Stimulated activated memory B cell treated with anti-CD40 and anti-IgM and Interleukin-4, amounts not matched to agents 10 μg/mL and 1 μg/mL and 100 μg/mL, for 72 hours (primary cell): ENCODE measurements around the gene TYW1.
"Not testable (repeated sequence)": the region's sequence is repeated elsewhere in the genome, so short reads cannot be mapped to it uniquely, and the experiment has no call there.

ENCODE experiments used
- ATAC-seq: fragments of 150-1000 bp; cut with Tn5 transposase; 2 replicates; pipeline ENCODE4 v1.10.0; 2021
- H3K27ac Mint-ChIP-seq: one replicate; pipeline ENCODE4 v1.8.0; 2022; ENCODE audit warnings: mild to moderate bottlenecking, mixed read lengths
- H3K27me3 Mint-ChIP-seq: one replicate; pipeline ENCODE4 v1.8.0; 2022; ENCODE audit warnings: mixed read lengths
- H3K36me3 Mint-ChIP-seq: one replicate; pipeline ENCODE4 v1.8.0; 2022; ENCODE audit warnings: mixed read lengths
- H3K4me1 Mint-ChIP-seq: one replicate; pipeline ENCODE4 v1.8.0; 2022; ENCODE audit warnings: mixed read lengths
- H3K4me3 Mint-ChIP-seq: one replicate; pipeline ENCODE4 v1.8.0; 2022; ENCODE audit warnings: mild to moderate bottlenecking, moderate library complexity, mixed read lengths
- H3K9me3 Mint-ChIP-seq: one replicate; pipeline ENCODE4 v1.8.0; 2022; ENCODE audit warnings: mixed read lengths

TYW1 gene

DNA sequence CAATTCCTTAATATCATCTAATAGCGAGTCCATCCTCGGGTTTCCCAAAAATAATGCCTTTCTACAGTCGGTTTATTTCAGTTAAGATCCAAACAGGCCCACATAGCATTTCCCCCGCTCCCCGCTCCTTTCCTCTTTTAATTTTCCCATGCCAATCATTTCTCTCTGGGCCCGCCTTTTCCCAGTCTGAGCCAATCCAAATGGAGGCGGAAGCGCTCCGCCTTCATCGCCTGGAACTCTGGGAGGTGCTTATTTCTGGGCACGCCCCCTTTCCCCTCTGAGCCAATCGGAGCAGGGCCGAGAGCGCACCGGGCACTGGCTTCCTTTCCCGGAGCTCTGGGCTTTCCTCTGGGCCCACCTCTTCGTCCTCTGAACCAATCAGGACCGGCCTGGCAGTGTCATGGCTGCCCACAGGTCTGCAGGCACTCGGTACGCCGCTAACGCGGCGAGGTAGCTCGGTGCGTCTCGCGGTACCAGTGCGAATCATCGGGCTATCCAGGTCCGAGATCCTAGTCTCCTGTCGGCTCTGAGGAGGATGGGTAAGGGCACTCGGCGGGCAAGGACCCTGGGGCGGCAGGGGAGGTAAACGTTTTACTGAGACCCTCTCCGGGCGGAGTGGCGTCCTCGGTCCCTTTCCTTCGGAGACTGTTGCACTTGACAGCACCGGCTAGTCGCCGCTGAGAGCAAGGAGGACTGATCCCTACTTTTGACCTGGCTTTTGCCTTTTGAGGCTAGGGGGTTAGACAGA lies at the start of gene TYW1:
Gene TYW1 (plus strand): TSS at position 390 of the 748 bp plus-strand sequence. CDS start 146 bp downstream, at position 536.
- peaks cover 13% of the 10 kb centered on the region for H3K4me1 Mint-ChIP-seq
- not testable (repeated sequence) for H3K27me3 Mint-ChIP-seq, H3K9me3 Mint-ChIP-seq
- peaks cover 12% of the 10 kb centered on the region for H3K36me3 Mint-ChIP-seq
- peak within 1 kb of the TSS; percentile 99 for H3K4me3 Mint-ChIP-seq
- ATAC-seq = peak; percentile 97
- H3K27ac Mint-ChIP-seq = peak within 1 kb of the TSS; percentile 99

DNA sequence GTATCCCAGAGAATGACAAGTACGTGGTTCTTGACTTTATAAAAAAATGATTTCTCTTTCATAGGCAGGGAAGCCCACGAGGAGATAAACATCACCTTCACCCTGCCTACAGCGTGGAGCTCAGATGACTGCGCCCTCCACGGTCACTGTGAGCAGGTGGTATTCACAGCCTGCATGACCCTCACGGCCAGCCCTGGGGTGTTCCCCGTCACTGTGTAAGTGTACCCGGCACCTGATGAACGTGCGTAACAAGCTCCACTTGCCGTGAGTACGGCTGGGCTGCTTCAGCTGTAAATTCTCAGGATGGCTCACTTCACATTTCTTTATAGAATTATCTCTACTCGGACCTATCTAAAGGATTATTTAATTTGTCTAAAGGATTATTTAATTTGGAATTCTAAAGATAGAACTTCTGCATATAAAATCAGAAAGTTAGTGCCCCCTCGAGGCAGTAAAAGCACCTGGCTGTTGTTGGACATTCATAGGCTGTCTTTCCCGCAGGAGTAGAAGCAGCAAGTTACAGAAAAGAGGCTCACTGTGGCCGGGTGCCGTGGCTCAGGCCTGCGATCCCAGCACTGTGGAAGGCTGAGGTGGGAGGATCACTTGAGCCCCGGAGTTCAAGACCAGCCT lies 48.0 kb upstream of the TYW1 start:
- H3K4me3 Mint-ChIP-seq = no peak overlapping the region
- no peak overlapping the region for H3K27ac Mint-ChIP-seq
- no peaks in the 10 kb centered on the region for H3K9me3 Mint-ChIP-seq
- ATAC-seq = no peak
- peaks cover 11% of the 10 kb centered on the region for H3K4me1 Mint-ChIP-seq
- H3K36me3 Mint-ChIP-seq = peaks cover 39% of the 10 kb centered on the region
- no peaks in the 10 kb centered on the region for H3K27me3 Mint-ChIP-seq

DNA sequence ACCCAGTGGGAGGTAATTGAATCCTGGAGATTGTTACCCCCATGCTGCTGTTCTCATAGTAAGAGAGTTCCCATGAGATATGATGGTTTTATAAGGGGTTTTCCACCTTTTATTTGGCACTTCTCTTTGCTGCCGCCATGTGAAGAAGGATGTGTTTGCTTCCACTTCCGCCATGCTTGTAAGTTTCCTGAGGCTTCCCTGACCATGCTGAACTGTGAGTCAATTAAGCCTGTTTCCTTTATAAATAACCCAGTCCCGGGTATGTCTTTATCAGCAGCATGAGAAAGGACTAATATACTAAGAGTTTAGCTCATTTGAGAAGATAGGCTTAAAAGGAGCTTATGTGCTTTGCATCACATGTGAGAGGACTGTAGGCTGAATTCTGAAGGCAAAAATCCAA lies 46.3 kb upstream of the TYW1 start:
- Mint-ChIP-seq H3K36me3 (peaks cover 34% of the 10 kb centered on the region), H3K27ac (no peak overlapping the region), H3K4me1 (peaks cover 11% of the 10 kb centered on the region), H3K9me3 (no peaks in the 10 kb centered on the region), H3K4me3 (no peak overlapping the region), H3K27me3 (no peaks in the 10 kb centered on the region)
- ATAC-seq = no peak

- no peak overlapping the region for H3K27ac Mint-ChIP-seq
- ATAC-seq = no peak
- H3K4me1 Mint-ChIP-seq = peaks cover 11% of the 10 kb centered on the region
- no peaks in the 10 kb centered on the region for H3K27me3 Mint-ChIP-seq
- no peaks in the 10 kb centered on the region for H3K9me3 Mint-ChIP-seq
- H3K36me3 Mint-ChIP-seq = peaks cover 37% of the 10 kb centered on the region
- H3K4me3 Mint-ChIP-seq = no peak overlapping the region
These were observed 45.9 kb upstream of the TYW1 start for GRCh38 chr7:66950763-66951162.

GRCh38 chr7:66952343-66953043 lies 44.1 kb upstream of the TYW1 start:
- Mint-ChIP-seq H3K27me3 (no peaks in the 10 kb centered on the region), H3K4me3 (no peak overlapping the region), H3K9me3 (no peaks in the 10 kb centered on the region), H3K36me3 (peaks cover 48% of the 10 kb centered on the region), H3K27ac (peak overlapping the region; percentile 38), H3K4me1 (peaks cover 11% of the 10 kb centered on the region)
- ATAC-seq = no peak

DNA sequence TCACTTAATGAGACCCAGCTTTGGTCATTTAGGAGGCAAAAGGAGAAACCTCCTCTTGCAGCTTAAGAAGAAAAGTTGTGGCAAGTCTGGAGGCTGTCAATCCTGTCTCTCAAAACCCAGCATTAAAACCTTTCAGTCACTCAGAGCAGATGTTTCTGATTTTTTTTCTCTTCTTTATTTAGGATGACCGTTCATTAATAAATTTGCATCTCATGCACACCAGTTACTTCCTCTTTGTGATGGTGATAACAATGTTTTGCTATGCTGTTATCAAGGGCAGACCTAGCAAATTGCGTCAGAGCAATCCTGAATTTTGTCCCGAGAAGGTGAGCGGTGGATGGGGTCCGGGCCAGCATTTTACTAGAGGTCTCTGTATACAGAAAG lies 43.6 kb upstream of the TYW1 start:
- Mint-ChIP-seq H3K4me1 (peaks cover 11% of the 10 kb centered on the region), H3K27me3 (no peaks in the 10 kb centered on the region), H3K4me3 (no peak overlapping the region), H3K9me3 (no peaks in the 10 kb centered on the region), H3K27ac (peak overlapping the region; percentile 38), H3K36me3 (peaks cover 53% of the 10 kb centered on the region)
- ATAC-seq = no peak

DNA sequence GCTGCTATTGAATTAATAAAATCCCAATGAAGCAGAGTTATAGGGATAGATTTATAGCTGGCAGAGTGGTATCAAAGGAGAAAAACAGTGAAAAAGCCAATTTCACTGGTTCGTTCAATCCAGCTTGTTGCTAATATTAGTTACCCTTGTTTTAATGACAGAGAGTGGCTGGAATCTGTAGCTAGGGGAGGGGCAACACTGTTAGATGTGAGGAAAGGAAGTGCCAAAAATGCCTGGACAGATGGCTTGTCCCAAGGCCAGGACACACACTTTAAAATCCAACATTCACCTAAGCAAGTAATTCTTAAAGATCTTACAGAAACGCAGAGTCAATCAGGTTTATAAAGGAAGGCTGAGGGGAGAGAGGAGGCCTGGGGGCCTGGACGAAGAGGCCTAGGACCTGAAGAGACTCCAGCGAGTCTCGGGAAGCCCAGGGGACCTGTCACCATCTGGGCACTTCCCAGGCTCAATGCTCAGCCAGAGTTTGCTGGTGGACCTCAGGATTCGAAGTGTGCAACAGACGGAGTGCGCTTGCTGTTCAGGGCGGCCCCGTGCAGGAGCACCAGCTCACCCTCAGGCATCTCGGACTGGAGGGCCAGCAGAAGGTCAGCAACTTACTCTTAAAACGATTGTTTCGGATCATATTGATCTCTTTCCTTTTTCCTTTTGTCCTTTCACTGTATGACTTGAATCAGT lies 38.9 kb upstream of the TYW1 start:
- no peaks in the 10 kb centered on the region for H3K9me3 Mint-ChIP-seq
- no peak overlapping the region for H3K4me3 Mint-ChIP-seq
- H3K36me3 Mint-ChIP-seq = peaks cover 61% of the 10 kb centered on the region
- peaks cover 3% of the 10 kb centered on the region for H3K4me1 Mint-ChIP-seq
- H3K27me3 Mint-ChIP-seq = no peaks in the 10 kb centered on the region
- no peak for ATAC-seq
- no peak overlapping the region for H3K27ac Mint-ChIP-seq

DNA sequence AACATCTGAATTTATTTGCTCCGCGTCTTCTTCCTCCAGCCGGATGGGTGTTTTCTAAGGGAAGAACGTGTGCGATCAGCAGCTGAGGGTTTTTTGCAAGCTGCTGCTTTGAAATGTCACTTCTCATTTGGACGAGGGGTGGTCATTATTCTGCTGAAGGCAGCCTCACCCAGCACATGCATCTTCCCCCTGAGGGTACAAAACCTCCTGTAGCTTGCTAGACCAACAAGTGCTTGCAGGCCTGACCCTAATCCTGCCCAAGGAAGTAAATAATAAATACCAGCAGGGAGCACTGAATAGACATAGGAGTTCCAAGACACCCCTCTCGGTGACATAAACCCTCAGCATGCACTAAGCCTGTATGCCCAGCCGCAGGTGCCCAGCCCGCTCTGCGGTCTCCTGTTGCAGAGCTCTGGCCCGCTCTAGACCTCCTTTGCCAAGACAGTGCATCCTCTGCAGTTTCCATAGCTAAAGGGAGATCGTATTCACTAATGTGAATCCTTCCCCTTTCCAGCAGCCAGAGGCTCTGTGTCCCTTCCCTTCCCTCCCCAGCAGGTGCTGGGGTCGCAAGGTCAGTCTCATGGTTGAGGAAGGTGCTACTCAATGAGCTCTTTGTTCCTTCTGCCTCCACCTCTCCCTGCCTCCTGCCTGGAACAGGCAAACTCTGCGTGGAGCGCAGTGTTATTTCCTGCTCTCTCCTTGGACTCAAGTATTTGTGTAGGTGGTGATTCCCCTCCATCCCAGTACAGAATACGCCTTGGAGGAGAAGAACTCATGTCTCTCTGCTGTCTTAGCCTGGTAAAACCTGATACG lies 37.9 kb upstream of the TYW1 start:
- H3K4me1 Mint-ChIP-seq = no peaks in the 10 kb centered on the region
- H3K4me3 Mint-ChIP-seq = no peak overlapping the region
- peaks cover 59% of the 10 kb centered on the region for H3K36me3 Mint-ChIP-seq
- no peak overlapping the region for H3K27ac Mint-ChIP-seq
- no peaks in the 10 kb centered on the region for H3K9me3 Mint-ChIP-seq
- H3K27me3 Mint-ChIP-seq = no peaks in the 10 kb centered on the region
- no peak for ATAC-seq

GRCh38 chr7:66960192-66960591 lies 36.4 kb upstream of the TYW1 start:
- peaks cover 53% of the 10 kb centered on the region for H3K36me3 Mint-ChIP-seq
- H3K27ac Mint-ChIP-seq = no peak overlapping the region
- no peaks in the 10 kb centered on the region for H3K4me1 Mint-ChIP-seq
- no peak for ATAC-seq
- no peak overlapping the region for H3K4me3 Mint-ChIP-seq
- H3K9me3 Mint-ChIP-seq = no peaks in the 10 kb centered on the region
- no peaks in the 10 kb centered on the region for H3K27me3 Mint-ChIP-seq

DNA sequence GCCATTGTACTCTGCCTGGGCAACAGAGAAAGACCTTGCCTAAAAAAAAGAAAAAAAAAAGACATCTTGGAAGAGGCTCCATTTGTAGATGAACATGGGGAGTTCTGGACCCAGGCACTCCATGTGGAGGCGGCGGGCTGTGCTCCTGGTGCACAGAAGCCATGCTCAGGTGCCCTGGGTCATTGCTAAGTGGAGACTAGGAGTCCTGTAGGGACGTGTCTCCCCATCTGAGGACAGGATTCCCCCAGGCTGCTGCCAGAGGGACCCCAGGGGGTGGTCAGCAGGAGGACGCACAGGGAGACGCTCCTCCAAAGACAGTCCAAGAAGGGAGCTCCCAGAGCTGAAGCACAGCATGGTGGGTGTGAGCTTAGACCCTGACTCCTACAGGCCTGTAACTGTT lies 35.5 kb upstream of the TYW1 start:
- H3K27ac Mint-ChIP-seq = no peak overlapping the region
- no peaks in the 10 kb centered on the region for H3K9me3 Mint-ChIP-seq
- H3K4me3 Mint-ChIP-seq = no peak overlapping the region
- peaks cover 46% of the 10 kb centered on the region for H3K36me3 Mint-ChIP-seq
- ATAC-seq = no peak
- no peaks in the 10 kb centered on the region for H3K27me3 Mint-ChIP-seq
- H3K4me1 Mint-ChIP-seq = no peaks in the 10 kb centered on the region

DNA sequence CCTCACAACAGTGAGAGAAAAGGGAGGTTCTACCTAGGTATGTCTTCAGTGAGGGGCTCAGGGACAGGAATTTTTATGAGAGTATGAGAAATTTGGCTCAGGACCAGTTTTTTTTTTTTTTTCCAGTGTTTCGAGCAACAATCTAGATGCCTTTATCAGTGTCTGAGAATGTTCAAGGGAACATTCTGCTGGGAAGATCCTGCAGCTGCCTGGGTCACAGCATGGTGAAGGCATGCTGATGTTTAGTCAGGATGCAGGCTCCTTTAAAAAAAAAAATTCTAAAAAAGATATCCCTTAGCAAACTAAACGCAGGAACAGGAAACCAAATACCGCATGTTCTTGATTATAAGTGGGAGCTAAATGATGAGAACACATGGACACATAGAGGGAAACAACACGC lies 32.2 kb upstream of the TYW1 start:
- H3K4me1 Mint-ChIP-seq = no peaks in the 10 kb centered on the region
- H3K9me3 Mint-ChIP-seq = no peaks in the 10 kb centered on the region
- H3K4me3 Mint-ChIP-seq = no peak overlapping the region

GRCh38 chr7:66967029-66967428 lies 29.6 kb upstream of the TYW1 start:
- no peaks in the 10 kb centered on the region for H3K27me3 Mint-ChIP-seq
- no peak overlapping the region for H3K4me3 Mint-ChIP-seq
- no peaks in the 10 kb centered on the region for H3K36me3 Mint-ChIP-seq
- H3K4me1 Mint-ChIP-seq = no peaks in the 10 kb centered on the region
- H3K27ac Mint-ChIP-seq = no peak overlapping the region
- no peaks in the 10 kb centered on the region for H3K9me3 Mint-ChIP-seq
- ATAC-seq = no peak

More for the DNA sequence above, 32.2 kb upstream of the TYW1 start:
- no peak for ATAC-seq
- H3K27ac Mint-ChIP-seq = no peak overlapping the region
- no peaks in the 10 kb centered on the region for H3K27me3 Mint-ChIP-seq
- peaks cover 18% of the 10 kb centered on the region for H3K36me3 Mint-ChIP-seq

GRCh38 chr7:66969001-66969400 lies 27.6 kb upstream of the TYW1 start:
- H3K27ac Mint-ChIP-seq, ATAC-seq, H3K36me3 Mint-ChIP-seq, H3K27me3 Mint-ChIP-seq, H3K4me1 Mint-ChIP-seq, H3K4me3 Mint-ChIP-seq, H3K9me3 Mint-ChIP-seq: not testable (repeated sequence)

GRCh38 chr7:66970310-66970709 lies 26.3 kb upstream of the TYW1 start:
- H3K27me3 Mint-ChIP-seq = no peaks in the 10 kb centered on the region
- no peaks in the 10 kb centered on the region for H3K36me3 Mint-ChIP-seq
- H3K27ac Mint-ChIP-seq = no peak overlapping the region
- H3K4me1 Mint-ChIP-seq = no peaks in the 10 kb centered on the region
- no peak for ATAC-seq
- H3K4me3 Mint-ChIP-seq = no peak overlapping the region
- H3K9me3 Mint-ChIP-seq = no peaks in the 10 kb centered on the region
